ENCODE results near the gene PCGF3.
A peak's percentile ranks its signal among the peaks of the same experiment; 100 is the strongest.

Gene PCGF3

GRCh38 chr4:686413-687040, 19.1 kb upstream of the PCGF3 start:
- TF ChIP-seq CTCF (conservative IDR thresholded peaks at IDR 0.05): no peak
- TF ChIP-seq ZFX (IDR thresholded peaks at IDR 0.05): no peak
- H3K27ac ChIP-seq: peak overlapping the region; percentile 99

GRCh38 chr4:687048-687970, 18.3 kb upstream of the PCGF3 start:
- TF ChIP-seq ZFX (IDR thresholded peaks at IDR 0.05) (peak; percentile 60; the same call in 1 of the 2 replicates), CTCF (conservative IDR thresholded peaks at IDR 0.05) (no peak)
- H3K27ac ChIP-seq: peak overlapping the region; percentile 99

GRCh38 chr4:687971-688853, 17.4 kb upstream of the PCGF3 start:
- no peak for TF ChIP-seq ZFX (IDR thresholded peaks at IDR 0.05)
- TF ChIP-seq CTCF (conservative IDR thresholded peaks at IDR 0.05): no peak
- H3K27ac ChIP-seq: peak overlapping the region; percentile 99

GRCh38 chr4:688854-689681, 16.6 kb upstream of the PCGF3 start, which contains the start of gene SLC49A3:
Gene SLC49A3, minus strand, starts transcription at chr4:689151. Its CDS starts 24 bp downstream, at chr4:689127.
- peak within 1 kb of the TSS; percentile 99 for H3K27ac ChIP-seq
- TF ChIP-seq CTCF (conservative IDR thresholded peaks at IDR 0.05) (no peak), ZFX (IDR thresholded peaks at IDR 0.05) (no peak)

GRCh38 chr4:689723-690122, 15.9 kb upstream of the PCGF3 start:
- TF ChIP-seq CTCF (conservative IDR thresholded peaks at IDR 0.05) (no peak), ZFX (IDR thresholded peaks at IDR 0.05) (no peak)
- H3K27ac ChIP-seq: peak overlapping the region; percentile 99

- H3K27ac ChIP-seq: peak overlapping the region; percentile 90
These were observed 12.7 kb upstream of the PCGF3 start for GRCh38 chr4:692771-693554.

GRCh38 chr4:694341-694940, 11.2 kb upstream of the PCGF3 start:
- H3K27ac ChIP-seq: peak overlapping the region; percentile 90

More at GRCh38 chr4:692771-693554, 12.7 kb upstream of the PCGF3 start:
- TF ChIP-seq ZFX (IDR thresholded peaks at IDR 0.05) (peak; percentile 56; the same call in 1 of the 2 replicates), CTCF (conservative IDR thresholded peaks at IDR 0.05) (no peak)
